ENCODE data around the gene MSH2.
"Not testable (repeated sequence)": the region's sequence is repeated elsewhere in the genome, so short reads cannot be mapped to it uniquely, and the experiment has no call there.

The MSH2 gene

DNA sequence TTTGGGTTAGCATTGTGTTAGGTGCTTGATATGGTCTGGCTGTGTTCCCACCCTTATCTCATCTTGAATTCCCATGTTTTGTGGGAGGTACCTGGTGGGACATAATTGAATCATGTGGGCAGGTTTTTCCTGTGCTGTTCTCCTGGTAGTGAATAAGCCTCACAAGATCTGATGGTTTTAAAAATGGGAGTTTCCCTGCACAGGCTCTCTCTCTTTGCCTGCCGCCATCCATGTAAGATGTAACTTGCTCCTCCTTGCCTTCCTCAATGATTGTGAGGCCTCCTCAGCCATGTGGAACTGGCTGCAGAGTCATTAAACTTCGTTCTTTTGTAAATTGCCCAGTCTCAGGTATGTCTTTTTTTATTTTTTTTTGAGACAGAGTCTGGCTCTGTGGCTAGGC, 2.8 kb downstream of the MSH2 start:
- in situ Hi-C loops (cut with HindIII; ENCODE audit: low sequenced_read_pairs), result no loop called here
- DNase-seq (ENCODE audit: low read depth, low spot score), result no peak
- H3K4me3 ChIP-seq (ENCODE audit: low read depth, low read length), result no peak overlapping the region
- TF ChIP-seq, protein P1, sequence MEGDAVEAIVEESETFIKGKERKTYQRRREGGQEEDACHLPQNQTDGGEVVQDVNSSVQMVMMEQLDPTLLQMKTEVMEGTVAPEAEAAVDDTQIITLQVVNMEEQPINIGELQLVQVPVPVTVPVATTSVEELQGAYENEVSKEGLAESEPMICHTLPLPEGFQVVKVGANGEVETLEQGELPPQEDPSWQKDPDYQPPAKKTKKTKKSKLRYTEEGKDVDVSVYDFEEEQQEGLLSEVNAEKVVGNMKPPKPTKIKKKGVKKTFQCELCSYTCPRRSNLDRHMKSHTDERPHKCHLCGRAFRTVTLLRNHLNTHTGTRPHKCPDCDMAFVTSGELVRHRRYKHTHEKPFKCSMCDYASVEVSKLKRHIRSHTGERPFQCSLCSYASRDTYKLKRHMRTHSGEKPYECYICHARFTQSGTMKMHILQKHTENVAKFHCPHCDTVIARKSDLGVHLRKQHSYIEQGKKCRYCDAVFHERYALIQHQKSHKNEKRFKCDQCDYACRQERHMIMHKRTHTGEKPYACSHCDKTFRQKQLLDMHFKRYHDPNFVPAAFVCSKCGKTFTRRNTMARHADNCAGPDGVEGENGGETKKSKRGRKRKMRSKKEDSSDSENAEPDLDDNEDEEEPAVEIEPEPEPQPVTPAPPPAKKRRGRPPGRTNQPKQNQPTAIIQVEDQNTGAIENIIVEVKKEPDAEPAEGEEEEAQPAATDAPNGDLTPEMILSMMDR (IDR thresholded peaks at IDR 0.05; ENCODE audit: low read depth, low read length), result no peak

DNA sequence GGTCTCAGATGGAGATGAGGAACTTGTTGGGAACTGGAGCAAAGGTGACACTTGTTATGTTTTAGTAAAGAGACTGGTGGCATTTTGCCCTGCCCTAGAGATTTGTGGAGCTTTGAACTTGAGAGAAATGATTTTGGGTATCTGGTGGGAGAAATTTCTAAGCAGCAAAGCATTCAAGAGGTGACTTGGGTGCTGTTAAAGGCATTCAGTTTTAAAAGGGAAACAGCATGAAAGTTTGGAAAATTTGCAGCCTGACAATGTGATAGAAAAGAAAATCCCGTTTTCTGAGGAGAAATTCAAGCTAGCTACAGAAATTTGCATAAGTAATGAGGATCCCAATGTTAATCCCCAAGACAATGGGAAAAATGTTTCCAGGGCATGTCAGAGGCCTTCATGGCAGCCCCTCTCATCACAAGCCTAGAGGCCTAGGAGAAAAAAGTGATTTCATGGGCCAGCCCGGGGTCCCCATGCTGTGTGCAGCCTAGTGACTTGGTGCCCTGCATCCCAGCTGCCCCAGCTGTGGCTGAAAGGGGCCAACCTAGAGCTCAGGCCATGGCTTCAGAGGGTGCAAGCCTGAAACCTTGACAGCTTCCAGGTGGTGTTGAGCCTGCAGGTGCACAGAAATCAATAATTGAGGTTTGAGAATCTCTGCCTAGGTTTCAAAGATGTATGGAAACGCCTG, 3.8 kb downstream of the MSH2 start:
- DNase-seq (ENCODE audit: low read depth, low spot score); in situ Hi-C loops (cut with HindIII; ENCODE audit: low sequenced_read_pairs); H3K4me3 ChIP-seq (ENCODE audit: low read depth, low read length): not testable (repeated sequence)

DNA sequence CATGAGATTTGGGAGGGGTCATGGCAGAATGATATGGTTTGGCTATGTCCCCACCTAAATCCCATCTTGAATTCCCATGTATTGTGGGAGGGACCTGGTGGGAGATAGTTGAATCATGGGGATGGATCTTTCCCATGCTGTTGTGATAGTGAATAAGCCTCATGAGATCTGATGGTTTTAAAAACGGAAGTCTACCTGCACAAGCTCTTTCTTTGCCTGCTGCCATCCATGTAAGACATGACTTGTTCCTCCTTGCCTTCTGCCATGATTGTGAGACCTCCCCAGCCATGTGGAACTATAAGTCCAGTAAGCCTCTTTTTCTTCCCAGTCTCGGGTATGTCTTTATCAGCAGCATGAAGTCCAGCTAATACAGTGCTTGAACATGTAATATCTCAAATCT, 5.0 kb downstream of the MSH2 start:
- DNase-seq (ENCODE audit: low read depth, low spot score); H3K4me3 ChIP-seq (ENCODE audit: low read depth, low read length); in situ Hi-C loops (cut with HindIII; ENCODE audit: low sequenced_read_pairs): not testable (repeated sequence)

DNA sequence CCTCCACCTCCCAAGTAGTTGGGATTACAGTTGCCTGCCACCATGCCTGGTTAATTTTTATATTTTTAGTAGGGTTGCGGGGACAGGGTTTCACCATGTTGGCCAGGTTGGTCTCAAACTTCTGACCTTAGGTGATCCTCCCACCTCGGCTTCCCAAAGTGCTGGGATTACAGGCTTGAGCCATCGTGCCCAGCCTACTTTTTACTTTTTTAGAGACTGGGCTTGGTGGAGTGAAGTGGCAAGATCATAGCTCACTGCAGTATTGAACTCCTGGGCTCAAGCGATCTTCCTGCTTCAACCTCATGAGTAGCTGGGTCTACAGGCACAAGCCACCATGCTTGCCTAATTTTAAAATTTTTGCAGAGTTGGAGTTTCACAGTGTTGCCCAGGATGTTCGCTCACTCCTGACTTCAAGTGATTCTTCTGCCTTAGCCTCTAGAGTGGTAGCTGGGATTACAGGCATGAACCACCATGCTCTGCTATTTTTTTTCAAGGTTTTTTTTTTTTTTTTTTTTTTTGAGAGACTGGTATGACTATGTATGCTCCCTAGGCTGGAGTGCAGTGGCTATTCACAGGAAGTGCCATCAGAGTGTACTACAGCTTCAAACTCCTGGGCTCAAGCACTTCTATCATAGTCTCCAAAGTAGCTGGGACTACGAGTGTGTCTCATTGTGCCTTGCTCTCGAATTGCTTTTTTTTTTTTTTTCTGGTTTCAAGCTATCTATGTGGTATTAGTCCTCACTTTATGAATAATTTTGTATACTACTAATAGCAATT, 11.9 kb downstream of the MSH2 start:
- no peak for DNase-seq (ENCODE audit: low read depth, low spot score)
- TF ChIP-seq, protein P1 (IDR thresholded peaks at IDR 0.05; ENCODE audit: low read depth, low read length), result no peak
- in situ Hi-C loops (cut with HindIII; ENCODE audit: low sequenced_read_pairs), result no loop called here
- no peak overlapping the region for H3K4me3 ChIP-seq (ENCODE audit: low read depth, low read length)

DNA sequence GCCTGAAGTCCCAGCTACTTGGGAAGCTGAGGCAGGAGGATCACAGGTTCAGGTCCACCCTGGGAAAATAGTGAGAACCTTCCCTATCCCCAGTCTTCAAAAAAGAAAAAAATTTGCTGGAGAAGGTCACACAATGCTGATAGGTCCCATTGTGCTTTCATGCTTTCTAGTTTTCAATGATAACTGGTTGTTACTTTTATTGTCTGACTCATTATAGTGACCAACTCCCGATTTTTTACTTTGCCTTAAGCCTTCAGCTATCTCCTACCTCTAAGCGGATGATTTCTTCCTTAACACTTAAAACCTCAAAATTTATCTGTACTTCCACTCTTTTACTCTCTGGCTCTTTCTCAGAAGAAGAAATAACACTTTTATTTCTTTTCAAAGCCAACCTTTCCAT, 17.3 kb downstream of the MSH2 start:
- TF ChIP-seq, protein P1 (IDR thresholded peaks at IDR 0.05; ENCODE audit: low read depth, low read length), result no peak
- H3K4me3 ChIP-seq (ENCODE audit: low read depth, low read length), result no peak overlapping the region
- DNase-seq (ENCODE audit: low read depth, low spot score), result no peak
- in situ Hi-C loops (cut with HindIII; ENCODE audit: low sequenced_read_pairs), result no loop called here

DNA sequence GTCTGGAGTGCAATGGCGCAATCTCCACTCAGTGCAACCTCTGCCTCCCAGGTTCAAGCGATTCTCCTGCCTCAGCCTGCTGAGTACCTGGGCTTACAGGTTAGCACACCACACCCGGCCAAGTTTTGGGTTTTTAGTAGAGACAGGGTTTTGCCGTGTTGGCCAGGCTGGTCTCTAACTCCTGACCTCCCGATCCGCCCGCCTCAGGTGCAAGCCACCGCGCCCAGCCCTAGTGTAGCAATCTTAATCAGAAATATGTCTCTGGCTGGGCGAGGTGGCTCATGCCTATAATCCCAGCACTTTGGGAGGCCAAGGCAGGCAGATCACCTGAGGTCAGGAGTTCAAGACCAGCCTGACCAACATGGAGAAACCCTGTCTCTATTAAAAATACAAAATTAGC, 17.7 kb downstream of the MSH2 start:
- DNase-seq (ENCODE audit: low read depth, low spot score); in situ Hi-C loops (cut with HindIII; ENCODE audit: low sequenced_read_pairs); H3K4me3 ChIP-seq (ENCODE audit: low read depth, low read length): not testable (repeated sequence)

DNA sequence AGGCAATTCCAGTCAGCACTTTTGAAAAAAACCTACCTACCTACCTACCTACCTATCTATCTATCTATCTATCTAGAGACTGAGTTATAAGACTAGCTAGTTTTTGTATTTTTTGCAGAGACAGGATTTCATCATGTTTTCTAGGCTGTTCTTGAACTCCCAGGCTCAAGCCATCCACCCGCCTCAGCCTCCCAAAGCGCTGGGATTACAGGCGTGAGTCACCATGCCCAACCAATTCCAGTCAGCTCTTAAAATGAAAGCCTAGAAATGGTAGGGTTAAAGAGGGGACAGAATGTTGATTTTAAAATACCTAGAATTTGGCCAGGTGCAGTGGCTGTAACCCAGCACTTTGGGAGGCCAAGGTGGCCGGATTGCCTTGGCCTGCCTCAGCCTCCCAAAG, 19.1 kb downstream of the MSH2 start:
- TF ChIP-seq, protein P1 (IDR thresholded peaks at IDR 0.05; ENCODE audit: low read depth, low read length), result no peak
- in situ Hi-C loops (cut with HindIII; ENCODE audit: low sequenced_read_pairs), result no loop called here
- no peak overlapping the region for H3K4me3 ChIP-seq (ENCODE audit: low read depth, low read length)

DNA sequence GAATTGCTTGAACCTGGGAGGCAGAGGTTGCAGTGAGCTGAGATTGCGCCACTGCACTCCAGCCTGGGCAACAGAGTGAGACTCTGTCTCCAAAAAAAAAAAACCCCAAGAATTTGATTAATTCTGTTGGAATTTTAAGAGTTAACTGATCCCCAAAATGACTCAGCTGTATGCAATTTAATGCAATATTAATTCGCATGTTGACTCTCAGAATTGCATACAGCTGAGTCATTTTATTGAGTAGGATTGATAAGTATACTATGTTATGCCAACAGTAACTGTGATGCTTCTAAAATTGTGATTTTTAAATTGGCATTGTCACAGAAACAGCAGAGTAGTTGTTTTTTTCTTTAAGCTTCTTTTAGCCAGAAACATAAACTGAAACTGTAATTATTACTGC, 19.6 kb downstream of the MSH2 start:
- in situ Hi-C loops (cut with HindIII; ENCODE audit: low sequenced_read_pairs), result no loop called here
- H3K4me3 ChIP-seq (ENCODE audit: low read depth, low read length), result no peak overlapping the region
- DNase-seq (ENCODE audit: low read depth, low spot score), result peak; percentile 58
- TF ChIP-seq, protein P1 (IDR thresholded peaks at IDR 0.05; ENCODE audit: low read depth, low read length), result no peak

More for the DNA sequence above, 19.1 kb downstream of the MSH2 start:
- peak; percentile 13 for DNase-seq (ENCODE audit: low read depth, low spot score)
